ENCODE results near the gene EGLN3. TPM values are rescaled to one million over a fixed set of nuclear protein-coding genes. Genes with fewer than 3 reads are reported as not detected.

EGLN3 gene
- total and polyA plus RNA-seq, 7 experiments from 2014 or later, result 0.71 to 96.5 (median 1.3) TPM

DNA sequence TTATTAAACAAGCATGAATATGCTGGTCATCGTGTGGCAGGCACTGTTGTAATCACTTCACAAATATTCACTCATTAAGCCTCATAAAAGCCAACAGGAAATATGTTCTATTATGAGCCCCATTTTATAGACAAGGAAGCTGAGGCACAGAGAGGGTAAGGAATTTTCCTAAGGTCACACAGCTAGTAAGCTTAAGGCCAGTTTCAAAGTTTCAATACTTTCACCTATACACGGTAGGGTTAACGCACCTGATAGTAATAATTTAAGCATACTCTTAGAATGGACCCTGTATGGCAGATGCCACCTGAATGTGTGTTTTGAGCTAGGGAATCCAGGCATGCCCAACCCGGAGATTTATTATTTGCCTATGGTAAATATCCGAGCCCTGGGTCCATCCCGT, 39.8 kb downstream of the EGLN3 start:
- H3K36me3 ChIP-seq (ENCODE audit: control insufficient read depth in 2 of 3, insufficient read depth in 3 of 3, low read length in 3 of 3), result no peaks in the 10 kb centered on the region
- Mint-ChIP-seq H3K4me1 (peaks cover 0 to 12% (median 0%) of the 10 kb centered on the region in 7 donors), H3K27me3 (peaks cover 0 to 26% (median 0%) of the 10 kb centered on the region in 5 donors), H3K36me3 (peaks cover 0 to 19% (median 0%) of the 10 kb centered on the region in 5 donors), H3K4me3 (no peak overlapping the region), H3K27ac (no peak overlapping the region), H3K9me3 (peaks cover 0 to 5% (median 0%) of the 10 kb centered on the region in 11 donors)
- CTCF ChIA-PET, result no interaction called here
- POLR2A ChIA-PET, result no interaction called here
- no peak overlapping the region for H3K27ac ChIP-seq (ENCODE audit: low read depth, low read length)
- ATAC-seq (no peak), DNase-seq (no peak)
- intact Hi-C loops (cut with micrococcal nuclease), result no loop called here
- no peak overlapping the region for H3K4me3 ChIP-seq (ENCODE audit: low read length)
- H3K27me3 ChIP-seq (ENCODE audit: control insufficient read depth in 2 of 2, insufficient read depth in 2 of 2, low read length in 2 of 2), result no peaks in the 10 kb centered on the region
- H3K4me1 ChIP-seq (ENCODE audit: control insufficient read depth in 2 of 2, insufficient read depth in 2 of 2, low read length in 2 of 2), result no peaks in the 10 kb centered on the region
- H3K9me3 ChIP-seq (ENCODE audit: control insufficient read depth in 2 of 3, low read length in 3 of 3), result no peaks in the 10 kb centered on the region

DNA sequence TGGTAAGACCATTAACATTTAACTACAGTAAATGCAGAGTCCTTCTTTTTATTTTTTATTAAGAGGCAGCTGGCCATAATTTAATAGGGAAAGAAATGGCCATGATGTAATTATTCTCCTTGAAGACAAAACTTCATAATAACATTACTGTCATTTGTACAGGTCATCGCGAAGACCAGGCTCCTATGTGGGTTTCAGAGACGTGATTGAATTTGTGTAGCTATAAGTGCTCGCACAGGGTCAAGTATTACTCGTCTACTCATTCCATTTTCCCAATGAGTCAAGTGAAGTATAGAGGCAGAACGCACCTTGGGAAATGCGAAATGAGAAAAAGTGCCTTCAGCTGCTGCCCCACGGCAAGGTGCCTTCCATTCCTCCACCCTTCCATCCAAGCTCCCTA, 40.4 kb downstream of the EGLN3 start:
- peaks cover 0 to 8% (median 0%) of the 10 kb centered on the region in 7 donors for H3K4me1 Mint-ChIP-seq
- H3K4me1 ChIP-seq (ENCODE audit: control insufficient read depth in 2 of 2, insufficient read depth in 2 of 2, low read length in 2 of 2), result no peaks in the 10 kb centered on the region
- no peaks in the 10 kb centered on the region for H3K36me3 ChIP-seq (ENCODE audit: control insufficient read depth in 2 of 3, insufficient read depth in 3 of 3, low read length in 3 of 3)
- CTCF ChIA-PET, result no interaction called here
- H3K27ac ChIP-seq (ENCODE audit: low read depth, low read length), result no peak overlapping the region
- H3K9me3 Mint-ChIP-seq, result peaks cover 0 to 4% (median 0%) of the 10 kb centered on the region in 11 donors
- peaks cover 0 to 30% (median 0%) of the 10 kb centered on the region in 5 donors for H3K27me3 Mint-ChIP-seq
- H3K27ac Mint-ChIP-seq, result no peak overlapping the region
- ATAC-seq (no peak), DNase-seq (no peak)
- intact Hi-C loops (cut with micrococcal nuclease), result no loop called here
- no peak overlapping the region for H3K4me3 ChIP-seq (ENCODE audit: low read length)
- H3K4me3 Mint-ChIP-seq, result no peak overlapping the region
- POLR2A ChIA-PET, result no interaction called here
- H3K9me3 ChIP-seq (ENCODE audit: control insufficient read depth in 2 of 3, low read length in 3 of 3), result no peaks in the 10 kb centered on the region
- H3K36me3 Mint-ChIP-seq, result peaks cover 0 to 18% (median 0%) of the 10 kb centered on the region in 5 donors
- H3K27me3 ChIP-seq (ENCODE audit: control insufficient read depth in 2 of 2, insufficient read depth in 2 of 2, low read length in 2 of 2), result no peaks in the 10 kb centered on the region

DNA sequence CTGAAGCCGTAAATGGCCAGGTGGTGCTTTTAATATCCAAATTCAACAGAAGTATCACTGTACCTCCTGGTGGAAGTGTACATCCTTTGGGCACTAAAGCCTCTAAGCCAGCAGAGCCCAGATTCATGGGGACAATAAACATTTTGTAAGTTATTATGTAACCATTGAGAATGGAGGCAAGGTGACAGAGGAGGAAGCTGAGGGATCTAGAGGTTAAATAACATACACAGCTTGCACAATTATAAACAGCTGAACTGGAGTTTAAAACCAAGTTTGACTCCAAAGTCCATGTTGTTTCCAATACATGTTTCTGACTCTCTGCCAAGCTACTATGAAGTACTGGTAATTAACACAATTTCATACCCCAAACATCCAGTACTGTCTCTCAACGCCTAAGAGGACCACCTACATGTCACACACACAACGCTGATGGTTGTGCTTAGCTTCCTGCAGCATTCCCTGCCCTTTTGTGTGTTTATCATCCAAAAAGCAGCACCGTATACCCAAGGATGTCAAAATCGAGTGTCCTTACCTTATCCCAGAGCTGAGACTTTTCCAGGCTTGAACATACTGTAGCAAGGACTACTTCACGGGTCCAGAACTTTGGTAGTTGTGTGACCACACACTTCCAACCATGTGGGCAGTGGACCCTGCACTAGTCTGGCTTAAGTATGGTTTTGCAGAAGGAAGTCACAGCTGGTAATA, 41.3 kb downstream of the EGLN3 start:
- Histone ChIP-seq H3K36me3 (ENCODE audit: control insufficient read depth in 2 of 3, insufficient read depth in 3 of 3, low read length in 3 of 3) (no peaks in the 10 kb centered on the region), H3K4me1 (ENCODE audit: control insufficient read depth in 2 of 2, insufficient read depth in 2 of 2, low read length in 2 of 2) (no peaks in the 10 kb centered on the region), H3K27ac (ENCODE audit: low read depth, low read length) (no peak overlapping the region), H3K9me3 (ENCODE audit: control insufficient read depth in 2 of 3, low read length in 3 of 3) (no peaks in the 10 kb centered on the region), H3K27me3 (ENCODE audit: control insufficient read depth in 2 of 2, insufficient read depth in 2 of 2, low read length in 2 of 2) (no peaks in the 10 kb centered on the region), H3K4me3 (ENCODE audit: low read length) (no peak overlapping the region)
- no peak for ATAC-seq
- Mint-ChIP-seq H3K27ac (no peak overlapping the region), H3K4me1 (peaks cover 0 to 7% (median 0%) of the 10 kb centered on the region in 7 donors), H3K9me3 (peaks cover 0 to 4% (median 0%) of the 10 kb centered on the region in 11 donors), H3K4me3 (no peak overlapping the region), H3K36me3 (peaks cover 0 to 10% (median 0%) of the 10 kb centered on the region in 5 donors), H3K27me3 (peaks cover 0 to 37% (median 0%) of the 10 kb centered on the region in 5 donors)
- ChIA-PET CTCF (no interaction called here), POLR2A (no interaction called here)
- no peak for DNase-seq
- intact Hi-C loops (cut with micrococcal nuclease), result no loop called here

DNA sequence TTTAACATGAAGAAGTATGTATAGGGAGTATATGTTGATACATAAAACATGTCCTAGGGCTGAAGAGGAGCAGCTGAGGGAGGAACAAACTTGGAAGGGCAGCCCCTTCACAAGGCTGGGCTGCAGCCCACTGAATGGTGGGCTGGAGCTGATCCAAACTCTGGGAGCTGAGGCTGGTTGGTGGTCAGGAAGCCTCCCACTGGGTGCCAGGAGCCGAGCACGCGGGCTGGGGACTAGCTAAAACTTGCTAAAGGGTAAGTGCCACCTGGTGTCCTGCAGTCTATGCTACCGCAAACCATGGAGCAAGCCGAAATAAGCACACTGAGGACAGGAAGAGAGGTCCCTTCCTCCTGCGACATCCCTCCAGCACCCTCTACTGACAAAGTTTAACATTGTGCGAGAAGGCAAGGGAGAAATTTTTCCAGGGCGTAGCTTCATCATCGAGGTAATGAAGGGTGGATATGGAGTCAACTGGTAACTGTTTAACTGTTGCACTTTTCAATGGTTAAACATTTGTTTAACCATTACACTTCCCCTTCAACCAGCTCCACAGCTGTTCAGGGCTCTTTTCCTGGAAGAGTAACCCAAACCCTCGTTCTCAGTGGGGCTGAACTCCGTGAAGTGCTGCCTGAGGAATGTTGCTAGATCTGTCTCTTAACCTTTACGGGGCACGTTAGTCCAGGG, 42.2 kb downstream of the EGLN3 start:
- peaks cover 0 to 9% (median 0%) of the 10 kb centered on the region in 5 donors for H3K36me3 Mint-ChIP-seq
- intact Hi-C loops (cut with micrococcal nuclease), result no loop called here
- peaks cover 0 to 7% (median 0%) of the 10 kb centered on the region in 7 donors for H3K4me1 Mint-ChIP-seq
- ChIA-PET POLR2A (no interaction called here), CTCF (no interaction called here)
- no peaks in the 10 kb centered on the region for H3K36me3 ChIP-seq (ENCODE audit: control insufficient read depth in 2 of 3, insufficient read depth in 3 of 3, low read length in 3 of 3)
- H3K9me3 ChIP-seq (ENCODE audit: control insufficient read depth in 2 of 3, low read length in 3 of 3), result no peaks in the 10 kb centered on the region
- H3K27ac Mint-ChIP-seq, result no peak overlapping the region
- H3K4me1 ChIP-seq (ENCODE audit: control insufficient read depth in 2 of 2, insufficient read depth in 2 of 2, low read length in 2 of 2), result no peaks in the 10 kb centered on the region
- H3K27me3 ChIP-seq (ENCODE audit: control insufficient read depth in 2 of 2, insufficient read depth in 2 of 2, low read length in 2 of 2), result no peaks in the 10 kb centered on the region
- peaks cover 0 to 43% (median 0%) of the 10 kb centered on the region in 5 donors for H3K27me3 Mint-ChIP-seq
- no peak overlapping the region for H3K27ac ChIP-seq (ENCODE audit: low read depth, low read length)
- DNase-seq (no peak), ATAC-seq (no peak)
- H3K4me3 Mint-ChIP-seq, result no peak overlapping the region
- no peak overlapping the region for H3K4me3 ChIP-seq (ENCODE audit: low read length)
- H3K9me3 Mint-ChIP-seq, result peaks cover 0 to 4% (median 0%) of the 10 kb centered on the region in 11 donors

DNA sequence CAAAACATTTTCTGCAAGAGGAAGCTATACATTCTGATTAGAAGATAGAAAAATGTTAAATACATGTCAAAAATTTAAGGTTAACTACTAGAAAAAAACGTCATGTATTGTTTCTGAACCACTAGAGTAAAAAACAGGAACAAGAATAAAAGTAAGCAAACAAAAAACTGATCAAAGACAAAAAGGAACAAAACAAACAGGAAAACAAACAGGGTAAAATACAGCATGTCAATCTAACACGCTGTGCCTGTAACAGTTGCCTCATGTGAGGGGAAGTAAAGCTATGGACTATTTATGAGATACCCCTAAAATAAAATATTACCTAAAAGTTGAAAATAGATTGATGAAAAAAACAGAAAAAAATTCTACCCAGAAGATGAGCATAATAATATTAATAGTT, 43.9 kb downstream of the EGLN3 start:
- Mint-ChIP-seq H3K9me3 (peaks cover 0 to 4% (median 0%) of the 10 kb centered on the region in 11 donors), H3K27ac (no peak overlapping the region), H3K4me3 (no peak overlapping the region), H3K27me3 (peaks cover 0 to 53% (median 0%) of the 10 kb centered on the region in 5 donors), H3K36me3 (peaks cover 0 to 14% (median 0%) of the 10 kb centered on the region in 5 donors), H3K4me1 (peaks cover 0 to 14% (median 0%) of the 10 kb centered on the region in 7 donors)
- no peaks in the 10 kb centered on the region for H3K36me3 ChIP-seq (ENCODE audit: control insufficient read depth in 2 of 3, insufficient read depth in 3 of 3, low read length in 3 of 3)
- H3K4me1 ChIP-seq (ENCODE audit: control insufficient read depth in 2 of 2, insufficient read depth in 2 of 2, low read length in 2 of 2), result no peaks in the 10 kb centered on the region
- CTCF ChIA-PET, result no interaction called here
- ATAC-seq, result no peak
- intact Hi-C loops (cut with micrococcal nuclease), result no loop called here
- no peak overlapping the region for H3K27ac ChIP-seq (ENCODE audit: low read depth, low read length)
- DNase-seq, result no peak
- POLR2A ChIA-PET, result no interaction called here
- no peaks in the 10 kb centered on the region for H3K9me3 ChIP-seq (ENCODE audit: control insufficient read depth in 2 of 3, low read length in 3 of 3)
- no peak overlapping the region for H3K4me3 ChIP-seq (ENCODE audit: low read length)
- H3K27me3 ChIP-seq (ENCODE audit: control insufficient read depth in 2 of 2, insufficient read depth in 2 of 2, low read length in 2 of 2), result no peaks in the 10 kb centered on the region

DNA sequence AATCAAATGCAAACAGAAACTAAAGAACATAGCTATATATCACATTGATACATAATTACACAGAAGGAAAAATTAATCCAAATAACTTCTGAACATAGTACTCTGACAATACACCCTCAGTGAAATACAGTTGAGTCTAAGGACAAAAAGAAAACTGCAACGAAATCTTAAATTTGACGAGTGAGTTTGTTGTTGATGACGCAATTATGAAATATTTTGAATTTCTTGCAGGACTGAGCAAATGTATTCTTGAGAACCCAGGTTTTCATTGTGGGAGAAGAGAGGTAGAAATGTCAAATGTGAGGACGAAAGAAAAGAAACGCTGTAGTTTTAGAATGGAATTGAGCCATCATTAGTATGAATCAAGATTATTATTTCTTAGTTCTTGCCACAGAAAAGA, 46.3 kb downstream of the EGLN3 start:
- CTCF ChIA-PET, result no interaction called here
- DNase-seq, result no peak
- POLR2A ChIA-PET, result no interaction called here
- Mint-ChIP-seq H3K4me3 (no peak overlapping the region), H3K4me1 (peaks cover 0 to 11% (median 0%) of the 10 kb centered on the region in 7 donors), H3K36me3 (peaks cover 0 to 13% (median 0%) of the 10 kb centered on the region in 5 donors), H3K27ac (no peak overlapping the region), H3K27me3 (peaks cover 0 to 52% (median 0%) of the 10 kb centered on the region in 5 donors), H3K9me3 (peaks cover 0 to 4% (median 0%) of the 10 kb centered on the region in 11 donors)
- H3K4me1 ChIP-seq (ENCODE audit: control insufficient read depth in 2 of 2, insufficient read depth in 2 of 2, low read length in 2 of 2), result no peaks in the 10 kb centered on the region
- no peak for ATAC-seq
- no peak overlapping the region for H3K27ac ChIP-seq (ENCODE audit: low read depth, low read length)
- no peaks in the 10 kb centered on the region for H3K36me3 ChIP-seq (ENCODE audit: control insufficient read depth in 2 of 3, insufficient read depth in 3 of 3, low read length in 3 of 3)
- intact Hi-C loops (cut with micrococcal nuclease), result no loop called here
- no peak overlapping the region for H3K4me3 ChIP-seq (ENCODE audit: low read length)
- no peaks in the 10 kb centered on the region for H3K9me3 ChIP-seq (ENCODE audit: control insufficient read depth in 2 of 3, low read length in 3 of 3)
- H3K27me3 ChIP-seq (ENCODE audit: control insufficient read depth in 2 of 2, insufficient read depth in 2 of 2, low read length in 2 of 2), result no peaks in the 10 kb centered on the region
